NCI-H2081 (cell line): Measurements from ENCODE around the gene ATP2B2.

Experiments used
- DNase-seq, 2 experiments: peaks; one replicate each; lab custom pipeline; 2025; lab: John Stamatoyannopoulos, UW

Gene ATP2B2

DNA sequence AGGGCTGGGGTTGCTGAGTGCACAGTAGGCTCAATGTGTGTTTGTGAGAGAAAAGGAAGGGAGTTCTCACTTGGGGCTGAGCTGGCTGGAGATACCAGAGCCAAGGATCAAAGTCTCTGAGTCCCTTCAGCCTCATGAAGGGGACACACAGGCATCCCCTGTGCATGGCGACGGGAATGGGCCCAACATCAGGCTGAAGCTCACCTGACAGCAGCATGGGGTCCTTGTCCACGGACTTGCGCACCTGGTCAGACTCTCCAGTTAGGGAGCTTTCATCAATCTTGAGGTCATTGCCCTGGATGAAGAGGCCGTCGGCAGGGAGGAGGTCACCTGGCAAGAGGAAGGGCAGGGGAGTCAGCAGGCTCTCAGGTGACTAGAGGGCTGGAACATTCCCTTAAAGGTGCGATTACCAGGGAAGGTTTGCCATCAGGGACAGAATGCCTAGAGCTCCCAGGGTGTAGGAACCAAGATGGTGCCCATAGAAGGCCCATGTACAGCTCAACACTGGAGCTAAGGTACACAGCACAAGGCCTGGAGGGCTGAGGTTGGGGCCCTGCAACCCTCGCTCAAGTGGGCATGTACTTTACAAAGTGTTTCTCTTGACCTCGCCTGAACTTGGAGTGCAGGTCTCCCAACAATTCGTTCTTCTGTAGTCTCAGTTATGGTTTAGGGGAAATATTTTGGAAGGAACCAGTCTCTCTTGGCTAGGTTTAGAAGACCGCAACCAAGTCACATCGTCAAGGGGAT is 104.5 kb downstream of the ATP2B2 start:
- no peak for DNase-seq

DNA sequence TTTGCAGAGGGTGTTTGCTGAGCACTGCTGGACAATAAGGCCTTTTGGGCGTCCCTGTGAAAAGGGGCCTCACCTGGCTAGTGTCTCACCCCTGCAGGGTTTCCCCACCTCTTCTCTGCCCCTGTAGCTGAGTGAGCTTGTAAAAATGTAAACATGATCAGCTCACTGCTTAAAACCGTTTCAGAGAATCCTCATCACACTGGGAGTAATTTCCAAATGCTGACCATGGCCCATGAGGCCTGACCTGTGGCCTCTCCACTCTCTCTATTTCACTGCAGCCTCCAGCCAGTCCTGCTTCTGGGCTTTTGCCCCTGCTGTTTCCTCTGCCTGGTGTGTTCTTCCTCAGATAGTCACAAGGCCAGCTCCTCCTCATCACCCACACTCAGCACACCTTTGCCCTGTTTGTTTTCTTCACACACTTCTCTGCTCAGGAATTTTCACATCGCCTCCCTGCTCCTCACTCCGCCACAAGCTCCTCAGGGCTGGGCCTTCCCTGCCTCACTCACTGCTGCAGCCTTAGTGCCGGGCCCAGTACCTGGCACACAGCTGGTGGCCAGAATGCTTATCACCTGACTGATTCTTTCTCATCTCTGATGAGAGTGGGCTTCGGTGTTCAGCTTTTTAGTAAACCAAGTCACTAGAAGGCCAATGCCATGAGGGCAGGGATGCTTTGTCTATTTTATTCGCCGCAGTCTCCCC is 105.2 kb downstream of the ATP2B2 start:
- no peak for DNase-seq

DNA sequence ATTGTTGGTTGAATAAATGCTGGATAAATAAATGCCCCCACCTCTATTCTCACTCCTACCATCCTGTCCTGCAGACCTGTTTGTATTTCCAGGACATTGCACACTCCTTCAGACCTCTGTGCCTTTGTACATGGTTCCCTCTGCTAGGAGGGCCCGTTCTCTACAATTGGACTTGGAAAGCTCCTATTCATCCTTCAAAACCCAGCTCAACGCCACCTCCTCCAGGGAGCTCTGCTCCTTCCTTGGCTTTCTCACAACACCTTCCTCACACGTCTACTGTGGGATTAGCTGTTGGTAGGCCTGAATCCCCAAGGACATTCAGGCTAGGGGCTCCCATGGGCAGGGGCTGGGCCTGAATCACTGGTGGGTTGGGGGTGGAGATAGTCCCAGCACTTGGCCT is 105.8 kb downstream of the ATP2B2 start:
- DNase-seq = no peak

DNA sequence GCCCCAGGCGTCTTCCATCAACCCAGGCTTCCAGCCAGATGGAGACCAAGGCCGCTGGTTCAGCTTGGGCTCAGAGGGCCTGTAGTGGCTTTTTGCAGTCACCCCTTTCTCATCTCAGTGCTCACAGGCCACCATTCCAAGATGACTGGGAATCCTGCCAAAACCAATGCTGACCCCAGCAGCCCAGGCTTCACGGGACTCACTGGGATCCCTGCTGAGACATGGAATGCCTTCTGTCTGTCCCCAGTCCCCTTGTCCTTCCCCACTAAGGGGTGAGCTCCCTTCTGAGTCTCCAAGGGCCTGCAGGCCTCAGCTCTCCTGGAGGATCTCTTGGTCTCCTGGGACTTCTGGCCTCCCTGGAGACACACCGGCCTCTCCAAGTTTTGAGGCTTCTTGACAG is 107.0 kb downstream of the ATP2B2 start:
- no peak for DNase-seq

DNA sequence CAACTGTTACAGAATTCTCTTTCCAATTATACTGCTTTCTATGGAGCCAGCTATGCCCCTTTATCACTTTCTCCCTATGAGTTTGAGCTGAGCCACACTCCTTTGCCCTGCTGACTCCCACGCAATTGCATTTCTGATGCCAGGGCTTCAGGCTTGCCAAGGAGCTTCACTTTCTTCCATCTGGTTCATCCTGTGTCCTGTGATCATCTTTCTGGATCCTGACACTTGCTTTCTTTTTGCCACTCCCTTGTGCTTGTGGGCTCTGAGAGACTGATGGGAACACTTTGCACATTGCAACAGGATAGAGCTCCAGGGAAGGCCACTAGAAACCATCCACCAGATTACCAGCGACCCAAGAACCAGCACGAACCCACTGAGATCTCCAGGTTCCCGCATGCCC is 107.5 kb downstream of the ATP2B2 start:
- DNase-seq = no peak

DNA sequence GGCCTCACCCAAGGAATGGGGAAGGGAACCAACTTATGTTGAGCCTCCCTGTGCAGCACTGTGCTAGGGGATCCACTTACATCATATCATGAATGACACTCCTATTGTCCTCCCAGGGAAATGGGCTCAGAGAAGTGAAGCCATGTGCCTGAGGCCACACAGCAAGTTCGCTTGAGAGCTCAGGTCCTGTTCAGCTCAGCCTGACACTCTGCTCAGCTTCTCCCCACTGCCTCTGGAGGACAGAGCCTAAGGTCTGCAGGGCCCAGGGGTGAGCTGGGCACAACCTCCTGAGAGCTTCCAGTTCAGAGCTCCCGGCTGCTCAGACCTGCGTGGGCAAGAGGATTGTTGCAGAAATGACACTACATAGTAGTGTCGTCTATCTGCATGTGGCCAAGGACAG is 108.5 kb downstream of the ATP2B2 start:
- DNase-seq = no peak

DNA sequence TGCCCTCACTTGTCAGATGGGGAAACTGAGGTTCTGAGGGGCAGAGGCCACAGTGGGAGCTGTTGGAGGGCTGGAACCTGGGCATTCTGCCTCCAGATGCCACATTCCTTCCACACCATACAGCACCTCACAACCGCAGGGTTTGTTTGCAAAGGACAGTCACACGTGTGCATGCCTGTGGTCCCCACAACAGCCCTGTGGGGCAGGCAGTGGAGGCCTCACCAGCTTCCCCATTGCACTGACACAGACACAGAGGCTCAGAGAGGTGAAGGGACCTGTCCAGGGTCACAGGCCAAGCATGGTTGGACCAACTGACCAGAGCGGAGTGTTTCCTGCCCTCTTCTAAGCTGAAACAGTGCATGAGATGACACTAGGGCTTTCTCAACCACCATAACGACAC is 109.3 kb downstream of the ATP2B2 start:
- no peak for DNase-seq

DNA sequence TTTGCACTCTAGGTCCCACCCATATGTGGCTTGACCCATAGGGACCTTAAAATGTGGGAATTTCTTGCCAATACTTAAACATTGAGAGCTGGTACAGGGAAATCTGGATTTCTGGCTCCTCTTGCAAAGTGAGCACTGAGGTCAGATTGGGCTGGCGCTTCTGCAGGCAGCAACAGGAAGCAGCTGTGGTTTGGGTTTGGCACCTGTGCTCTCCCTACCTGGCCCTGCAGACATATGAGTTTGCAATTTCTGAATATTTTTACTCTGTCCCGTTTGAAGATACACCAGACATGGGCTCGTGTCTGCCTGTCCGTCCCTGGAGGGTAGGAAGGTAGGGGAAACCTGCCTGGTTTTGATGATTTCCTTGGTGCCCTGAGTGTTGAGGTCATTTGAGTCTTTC is 109.7 kb downstream of the ATP2B2 start:
- no peak for DNase-seq

DNA sequence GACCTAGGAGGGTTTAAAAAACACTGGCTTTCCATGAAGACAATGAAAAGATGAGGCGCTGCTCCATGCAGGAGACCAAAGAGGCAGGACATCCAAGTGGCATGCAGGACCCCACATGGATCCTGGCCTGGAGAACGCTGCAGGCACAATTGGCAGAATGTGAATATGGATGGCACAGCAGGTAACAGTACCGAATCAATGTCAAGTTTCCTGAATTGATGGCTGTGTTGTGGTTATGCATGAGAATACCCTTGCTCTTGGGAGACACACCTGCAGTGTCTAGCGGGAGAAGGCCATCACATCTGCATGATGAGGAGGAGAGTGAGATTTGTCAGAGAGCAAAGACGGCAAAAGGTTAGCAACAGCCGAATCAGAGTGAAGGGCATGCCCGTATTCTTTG is 110.2 kb downstream of the ATP2B2 start:
- DNase-seq = no peak

DNA sequence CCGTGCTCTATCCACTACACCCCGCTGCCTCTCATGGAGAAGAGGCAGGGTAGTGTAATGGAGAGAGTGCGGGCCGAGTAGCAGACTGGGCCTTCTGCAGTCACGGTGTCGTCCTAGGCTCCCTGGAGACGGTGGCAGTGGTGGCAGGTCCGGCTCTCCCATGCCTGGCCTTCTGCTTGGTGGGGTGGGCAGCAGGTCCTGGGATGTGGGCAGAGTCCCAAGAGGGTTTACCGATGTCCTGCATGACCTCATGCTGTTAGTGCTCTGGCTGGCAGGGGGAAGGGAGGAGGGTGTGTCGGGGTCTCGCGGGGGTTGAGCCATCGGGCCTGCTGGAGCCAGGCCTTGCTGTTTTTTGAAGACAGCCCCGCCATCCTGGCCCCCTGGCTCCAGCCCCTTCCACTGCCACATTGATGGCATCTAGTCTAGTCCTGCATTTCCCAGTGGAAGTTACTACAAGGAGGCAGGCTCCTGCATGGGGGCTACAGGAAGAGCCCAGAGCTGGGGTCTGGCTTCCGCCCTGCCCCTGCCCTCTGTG is 110.8 kb downstream of the ATP2B2 start:
- no peak for DNase-seq

DNA sequence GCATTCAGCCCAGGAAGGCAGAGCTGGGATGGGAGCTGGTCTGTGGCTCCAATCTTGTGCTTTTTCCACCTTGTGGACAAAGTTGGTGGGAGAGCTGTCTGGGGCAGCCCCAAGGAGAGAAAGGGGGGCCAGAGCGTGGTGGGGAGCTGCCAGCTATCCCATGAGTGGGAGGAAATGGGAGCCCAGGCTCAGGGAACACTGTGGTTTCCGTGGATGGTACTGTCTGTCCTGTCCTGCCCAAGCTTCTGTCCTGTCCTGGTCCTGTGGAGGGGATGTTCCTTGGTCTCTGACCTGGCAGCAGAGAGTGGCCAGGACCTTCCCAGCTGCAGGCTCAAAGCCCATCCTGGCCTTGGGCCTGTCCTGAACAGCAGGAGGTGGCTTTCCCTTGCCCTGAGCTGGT is 111.9 kb downstream of the ATP2B2 start:
- no peak for DNase-seq

DNA sequence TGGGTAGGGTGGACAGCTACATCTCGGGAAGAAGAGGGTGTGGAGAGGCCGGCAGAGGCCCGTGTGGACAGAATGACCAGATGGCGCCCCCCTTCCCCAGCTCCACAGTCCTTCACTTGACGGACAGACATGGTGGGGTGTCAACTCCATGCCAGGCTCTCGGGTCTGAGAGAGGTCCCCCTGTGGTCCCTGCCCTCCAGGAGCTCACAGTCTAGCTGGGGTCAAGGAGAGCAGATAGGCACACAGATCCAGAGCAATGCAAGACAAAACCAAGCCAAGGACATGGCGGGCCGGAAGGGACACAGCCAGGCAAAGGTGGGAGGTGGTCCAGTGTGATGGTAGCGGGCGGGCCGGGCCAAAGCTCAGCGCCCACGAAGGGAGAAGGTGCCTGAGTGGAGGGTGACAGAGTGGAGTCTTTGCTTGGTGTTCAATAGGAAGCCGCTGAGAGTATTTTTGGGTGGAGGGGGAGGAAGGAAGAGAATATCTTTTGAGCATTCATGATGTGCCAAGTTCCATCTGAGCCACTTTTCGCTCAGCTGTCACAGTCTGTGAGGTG is 112.4 kb downstream of the ATP2B2 start:
- DNase-seq = no peak

DNA sequence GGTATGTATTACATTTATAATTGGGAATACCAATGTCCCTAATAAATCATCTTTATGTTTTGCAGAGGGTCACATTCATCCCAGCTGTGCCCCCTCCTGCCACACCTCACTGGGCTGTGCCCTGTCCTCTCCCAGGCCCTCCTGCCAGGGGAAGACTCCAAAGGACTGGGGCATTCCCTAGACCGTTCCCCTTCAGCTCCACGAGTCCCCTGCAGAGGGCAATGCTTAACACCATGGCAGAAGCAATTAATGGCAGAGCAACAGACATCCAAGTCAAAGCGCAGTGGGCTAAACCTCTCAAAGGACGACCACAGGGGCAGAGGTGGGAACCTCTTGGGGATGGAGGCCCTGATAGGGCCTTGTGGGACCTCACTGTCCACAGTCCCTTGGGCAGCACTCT is 113.1 kb downstream of the ATP2B2 start:
- no peak for DNase-seq

DNA sequence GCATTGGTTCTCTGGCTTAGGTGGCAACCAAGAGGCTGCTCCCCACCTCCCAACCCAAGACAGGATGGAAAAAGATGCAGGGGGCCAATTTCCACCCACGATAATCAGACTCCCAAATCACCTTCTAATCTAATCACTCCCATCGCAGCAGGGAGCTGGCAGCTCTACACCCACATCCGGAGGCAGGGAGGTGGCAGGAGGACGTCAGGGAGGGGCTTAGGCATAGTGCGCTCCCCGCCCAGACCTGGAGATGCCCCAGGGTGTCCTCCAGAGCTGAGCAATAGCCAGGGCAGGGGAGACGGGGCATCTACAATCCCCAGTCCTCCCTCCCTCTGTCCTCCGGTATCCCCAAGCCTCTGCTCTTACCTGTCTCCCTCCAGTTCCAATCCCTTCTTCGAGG is 114.0 kb downstream of the ATP2B2 start:
- DNase-seq = no peak

DNA sequence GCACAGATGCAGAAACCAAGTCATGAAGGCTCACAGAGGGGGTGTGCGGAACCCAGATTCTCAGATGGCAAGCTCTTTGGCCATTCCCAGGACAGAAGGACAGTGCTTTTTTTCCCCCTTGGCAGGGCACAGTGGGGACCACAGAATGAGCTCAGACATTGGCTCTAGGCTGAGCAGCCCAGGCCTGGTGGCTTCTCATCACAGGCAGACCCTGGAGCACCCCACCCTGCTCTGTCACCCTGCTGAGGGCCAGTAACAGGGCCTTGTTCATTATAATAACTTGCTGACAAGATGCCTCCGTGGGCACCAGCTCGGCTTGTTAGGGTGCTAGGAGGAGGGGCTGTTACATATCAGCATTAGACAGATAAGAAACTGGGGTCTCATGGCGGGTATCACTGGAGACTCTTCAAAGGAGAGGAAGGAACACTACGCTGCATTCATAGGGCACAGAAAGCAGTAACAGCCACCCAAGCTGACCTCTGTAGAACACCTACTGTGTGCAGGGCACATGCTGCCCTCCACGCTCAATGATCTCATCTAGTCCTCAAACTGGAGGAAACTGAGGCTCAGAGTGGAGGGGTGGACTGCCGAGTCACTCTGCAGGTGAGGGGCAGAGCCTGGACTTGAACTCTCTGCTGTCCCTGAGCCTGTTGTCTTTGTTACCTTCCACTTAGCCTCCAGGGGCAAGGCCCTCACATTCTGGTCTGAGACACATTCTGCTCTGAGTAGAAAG is 114.6 kb downstream of the ATP2B2 start:
- DNase-seq = no peak

DNA sequence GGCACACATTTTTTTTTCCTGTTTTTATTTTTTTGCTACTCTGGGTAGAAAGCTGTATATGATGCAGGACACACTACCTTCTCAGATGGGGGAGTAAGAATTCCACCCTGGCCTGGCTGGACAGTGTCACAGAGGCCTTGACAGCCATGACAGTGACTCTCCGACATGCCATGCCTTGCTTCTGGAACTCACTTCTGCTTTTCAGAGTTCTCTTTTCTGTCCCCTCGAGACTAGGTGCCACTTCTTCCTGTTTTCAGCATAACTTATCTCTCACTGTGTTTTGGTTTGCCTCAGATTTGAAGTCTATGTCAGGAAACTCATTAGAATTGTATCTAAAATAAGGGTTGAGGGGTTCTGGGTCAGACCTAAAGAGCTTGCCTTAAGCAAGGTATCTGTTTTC is 115.4 kb downstream of the ATP2B2 start:
- DNase-seq = no peak

DNA sequence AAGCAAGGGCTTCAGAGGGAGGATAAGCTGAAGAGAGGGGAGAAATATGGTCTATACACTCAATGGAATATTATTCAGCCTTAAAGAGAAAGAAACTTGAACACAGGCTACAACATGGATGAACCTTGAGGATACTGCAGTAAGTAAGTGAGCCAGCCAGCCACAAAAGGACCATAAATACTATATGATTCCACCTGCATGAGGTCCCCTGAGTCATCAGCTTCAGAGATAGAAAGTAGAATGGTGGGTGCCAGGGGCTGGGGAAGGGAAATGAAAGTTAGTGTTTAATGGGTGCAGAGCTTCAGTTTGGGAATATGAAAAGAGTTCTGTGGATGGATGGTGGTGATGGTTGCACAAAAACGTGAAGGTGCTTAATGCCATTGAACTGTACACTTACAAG is 116.0 kb downstream of the ATP2B2 start:
- DNase-seq = no peak

DNA sequence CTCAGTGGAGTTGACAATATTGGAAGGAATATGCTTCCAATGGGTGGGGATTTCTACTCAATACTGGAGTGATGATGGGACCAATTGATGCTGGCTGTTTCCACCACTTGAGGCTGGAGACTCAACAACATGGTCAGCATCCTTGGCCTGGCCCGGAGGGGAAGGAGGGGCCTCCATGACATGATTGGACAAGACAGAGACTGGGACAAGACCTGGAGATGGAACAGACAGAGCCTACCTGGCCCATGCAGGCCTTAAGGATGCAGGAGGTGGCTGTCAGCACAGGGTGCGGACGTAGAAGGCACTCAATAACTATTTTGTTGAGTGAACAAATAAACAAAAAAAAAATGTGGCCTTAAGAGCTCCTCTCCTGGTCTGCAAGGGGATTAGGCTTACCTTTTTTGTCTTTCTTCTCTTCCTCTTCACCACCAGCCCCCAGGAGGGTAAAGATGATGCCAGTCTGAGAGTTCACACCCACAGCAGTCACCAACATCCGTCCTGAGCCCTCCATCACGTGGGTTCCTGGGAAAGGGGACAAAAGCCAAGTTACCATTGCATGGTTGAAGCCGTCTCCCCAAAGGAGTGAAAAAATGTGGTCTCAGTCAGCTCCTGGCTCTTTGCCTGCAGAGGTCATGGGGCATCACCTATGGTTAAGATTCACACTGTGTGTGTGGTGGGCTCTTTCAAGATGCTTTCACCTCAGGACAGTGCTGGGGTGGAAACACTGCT is 117.3 kb downstream of the ATP2B2 start:
- no peak for DNase-seq

DNA sequence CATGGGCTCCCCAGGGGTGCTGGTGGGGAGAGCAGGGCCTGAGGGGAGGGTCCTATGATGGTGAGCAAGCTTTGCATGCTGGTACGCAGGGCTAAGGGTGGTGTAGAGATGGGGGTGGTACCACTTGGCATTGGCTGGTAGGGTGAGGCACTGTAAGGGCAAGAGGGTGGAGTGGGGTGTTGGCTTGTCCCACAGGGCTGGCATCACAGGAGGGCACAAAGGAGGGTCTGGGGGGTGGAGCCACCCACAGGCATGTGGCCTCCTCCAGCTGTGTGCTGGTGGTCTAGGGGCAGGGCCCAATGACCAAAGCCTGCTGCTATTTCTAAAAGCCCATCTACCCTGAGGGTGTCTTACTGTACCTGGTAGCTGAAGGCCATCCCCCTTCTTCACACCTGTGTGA is 119.3 kb downstream of the ATP2B2 start:
- no peak for DNase-seq

DNA sequence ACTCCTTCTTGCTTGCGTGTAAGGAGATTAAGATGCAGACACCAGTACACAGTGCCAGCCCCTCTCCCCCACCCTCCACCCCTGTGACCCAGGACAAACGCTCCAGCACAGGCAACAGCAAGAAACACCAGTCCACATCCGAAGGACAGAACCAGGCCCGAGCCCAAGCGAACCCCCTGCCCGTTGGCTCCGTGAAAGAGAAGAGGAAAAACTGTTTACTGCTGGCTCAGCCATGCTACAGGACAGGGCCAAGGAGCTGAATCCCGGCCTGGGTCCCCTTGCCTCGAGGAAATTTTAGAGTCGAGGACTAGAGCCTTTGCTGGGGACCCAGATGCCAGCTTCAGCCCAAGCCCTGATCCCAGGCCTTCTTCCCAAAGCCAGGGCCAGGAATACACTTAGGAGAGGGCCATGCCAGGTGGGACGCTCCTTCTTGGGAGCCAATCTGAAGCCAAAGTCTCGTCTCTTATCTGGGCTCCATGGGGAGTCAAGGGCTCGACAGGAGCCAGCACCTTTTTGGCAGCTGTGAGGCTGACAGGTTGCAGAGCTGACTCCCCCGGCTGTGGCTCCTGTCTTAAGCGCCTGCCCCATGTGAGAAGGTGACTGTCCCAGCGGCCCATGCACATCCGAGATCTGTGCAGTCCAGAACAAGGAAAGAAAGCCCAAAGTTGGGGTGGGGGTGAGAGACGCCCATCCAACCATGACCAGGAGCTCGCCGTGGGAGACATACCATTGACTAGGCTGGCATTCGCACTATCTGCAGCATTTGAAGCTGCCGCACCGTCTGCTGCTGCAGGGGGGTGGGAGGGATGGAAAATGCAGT is 120.6 kb downstream of the ATP2B2 start:
- DNase-seq = no peak

DNA sequence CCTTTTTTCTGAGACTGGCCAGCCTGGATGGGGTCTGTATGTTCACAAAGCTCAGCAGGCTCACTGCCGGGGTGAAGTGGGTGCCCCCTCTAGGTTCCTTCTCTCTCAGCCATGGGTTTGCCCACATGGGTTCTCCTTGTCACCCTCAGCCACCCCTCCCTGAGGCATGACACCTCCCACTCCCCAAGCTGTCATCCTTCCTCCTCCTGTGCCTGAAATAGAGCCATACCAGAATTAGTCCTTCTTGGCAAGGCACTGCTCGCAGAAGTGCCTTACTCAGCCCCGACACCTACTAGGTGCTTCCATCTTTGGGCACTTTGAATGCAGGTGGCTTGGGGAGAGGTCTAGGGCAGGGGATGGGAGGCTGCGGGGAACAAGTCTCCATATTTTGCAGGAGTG is 121.5 kb downstream of the ATP2B2 start:
- DNase-seq = no peak
